ENCODE measurements around the gene CFAP77.

Gene CFAP77

GRCh38 chr9:132390966-132391365 lies 19.0 kb upstream of the CFAP77 start:
- Mint-ChIP-seq H3K27ac (no peak overlapping the region), H3K36me3 (ENCODE audit: low read depth) (peaks cover 94% of the 10 kb centered on the region), H3K4me3 (no peak overlapping the region), H3K9me3 (no peaks in the 10 kb centered on the region), H3K4me1 (ENCODE audit: low read depth) (no peaks in the 10 kb centered on the region), H3K27me3 (no peaks in the 10 kb centered on the region)
- no peak for DNase-seq

- Mint-ChIP-seq H3K27me3 (no peaks in the 10 kb centered on the region), H3K27ac (no peak overlapping the region), H3K36me3 (ENCODE audit: low read depth) (peaks cover 94% of the 10 kb centered on the region), H3K9me3 (no peaks in the 10 kb centered on the region), H3K4me1 (ENCODE audit: low read depth) (no peaks in the 10 kb centered on the region), H3K4me3 (no peak overlapping the region)
- no peak for DNase-seq
Measured at GRCh38 chr9:132391449-132391848, 18.6 kb upstream of the CFAP77 start.

- Mint-ChIP-seq H3K27me3 (no peaks in the 10 kb centered on the region), H3K36me3 (ENCODE audit: low read depth) (peaks cover 90% of the 10 kb centered on the region), H3K9me3 (no peaks in the 10 kb centered on the region), H3K27ac (no peak overlapping the region), H3K4me3 (no peak overlapping the region), H3K4me1 (ENCODE audit: low read depth) (peaks cover 1% of the 10 kb centered on the region)
- no peak for DNase-seq
Measured at GRCh38 chr9:132395560-132395959, 14.5 kb upstream of the CFAP77 start.

GRCh38 chr9:132401824-132402223 lies 8.2 kb upstream of the CFAP77 start:
- Mint-ChIP-seq H3K4me1 (ENCODE audit: low read depth) (peaks cover 46% of the 10 kb centered on the region), H3K9me3 (no peaks in the 10 kb centered on the region), H3K4me3 (no peak overlapping the region), H3K36me3 (ENCODE audit: low read depth) (peaks cover 85% of the 10 kb centered on the region), H3K27me3 (no peaks in the 10 kb centered on the region), H3K27ac (peak overlapping the region; percentile 38)
- no peak for DNase-seq

GRCh38 chr9:132404228-132404881 lies 5.7 kb upstream of the CFAP77 start:
- no peaks in the 10 kb centered on the region for H3K9me3 Mint-ChIP-seq
- H3K4me3 Mint-ChIP-seq: peak overlapping the region; percentile 97
- DNase-seq: no peak
- H3K27me3 Mint-ChIP-seq: peaks cover under 1% of the 10 kb centered on the region
- peak overlapping the region; percentile 96 for H3K27ac Mint-ChIP-seq
- peaks cover 53% of the 10 kb centered on the region for H3K4me1 Mint-ChIP-seq (ENCODE audit: low read depth)
- peaks cover 63% of the 10 kb centered on the region for H3K36me3 Mint-ChIP-seq (ENCODE audit: low read depth)

GRCh38 chr9:132406554-132407122 lies 3.4 kb upstream of the CFAP77 start, which contains the start of gene TTF1:
TSS of gene TTF1 (minus strand) at chr9:132406840. CDS start at chr9:132402821, 4,019 bp downstream.
- H3K4me1 Mint-ChIP-seq (ENCODE audit: low read depth): peaks cover 65% of the 10 kb centered on the region
- DNase-seq: peak; percentile 92

GRCh38 chr9:132407196-132407595 lies 2.8 kb upstream of the CFAP77 start:
- H3K36me3 Mint-ChIP-seq (ENCODE audit: low read depth): peaks cover 37% of the 10 kb centered on the region
- H3K9me3 Mint-ChIP-seq: no peaks in the 10 kb centered on the region
- DNase-seq: no peak
- H3K27me3 Mint-ChIP-seq: peaks cover 20% of the 10 kb centered on the region
- H3K4me1 Mint-ChIP-seq (ENCODE audit: low read depth): peaks cover 64% of the 10 kb centered on the region
- peak overlapping the region; percentile 96 for H3K27ac Mint-ChIP-seq
- peak overlapping the region; percentile 97 for H3K4me3 Mint-ChIP-seq

More at GRCh38 chr9:132406554-132407122, 3.4 kb upstream of the CFAP77 start, which contains the start of gene TTF1:
- Mint-ChIP-seq H3K27ac (peak within 1 kb of the TSS; percentile 96), H3K9me3 (no peaks in the 10 kb centered on the region), H3K4me3 (peak within 1 kb of the TSS; percentile 97), H3K36me3 (ENCODE audit: low read depth) (peaks cover 42% of the 10 kb centered on the region), H3K27me3 (peaks cover 15% of the 10 kb centered on the region)

- Mint-ChIP-seq H3K27ac (no peak overlapping the region), H3K36me3 (ENCODE audit: low read depth) (peaks cover 23% of the 10 kb centered on the region), H3K4me1 (ENCODE audit: low read depth) (peaks cover 58% of the 10 kb centered on the region), H3K9me3 (no peaks in the 10 kb centered on the region), H3K27me3 (peaks cover 29% of the 10 kb centered on the region), H3K4me3 (no peak overlapping the region)
- DNase-seq: no peak
Measured at GRCh38 chr9:132408521-132408920, 1.5 kb upstream of the CFAP77 start.

GRCh38 chr9:132410642-132411041 lies 631 bp downstream of the CFAP77 start:
- no peak for DNase-seq
- Mint-ChIP-seq H3K27me3 (peaks cover 50% of the 10 kb centered on the region), H3K27ac (peak overlapping the region; percentile 50), H3K4me1 (ENCODE audit: low read depth) (peaks cover 38% of the 10 kb centered on the region), H3K9me3 (no peaks in the 10 kb centered on the region), H3K36me3 (ENCODE audit: low read depth) (peaks cover 9% of the 10 kb centered on the region), H3K4me3 (peak overlapping the region; percentile 65)

- peaks cover 34% of the 10 kb centered on the region for H3K4me1 Mint-ChIP-seq (ENCODE audit: low read depth)
- no peaks in the 10 kb centered on the region for H3K9me3 Mint-ChIP-seq
- peak; percentile 81 for DNase-seq
- H3K27me3 Mint-ChIP-seq: peaks cover 54% of the 10 kb centered on the region
- peak overlapping the region; percentile 65 for H3K4me3 Mint-ChIP-seq
- peaks cover 5% of the 10 kb centered on the region for H3K36me3 Mint-ChIP-seq (ENCODE audit: low read depth)
- peak overlapping the region; percentile 50 for H3K27ac Mint-ChIP-seq
Measured at GRCh38 chr9:132411091-132411508, 1.1 kb downstream of the CFAP77 start.

GRCh38 chr9:132412089-132412488 lies 2.1 kb downstream of the CFAP77 start:
- H3K4me1 Mint-ChIP-seq (ENCODE audit: low read depth): peaks cover 29% of the 10 kb centered on the region
- no peaks in the 10 kb centered on the region for H3K36me3 Mint-ChIP-seq (ENCODE audit: low read depth)
- no peak overlapping the region for H3K27ac Mint-ChIP-seq
- DNase-seq: peak; percentile 46
- no peak overlapping the region for H3K4me3 Mint-ChIP-seq
- peaks cover 59% of the 10 kb centered on the region for H3K27me3 Mint-ChIP-seq
- no peaks in the 10 kb centered on the region for H3K9me3 Mint-ChIP-seq

- H3K27me3 Mint-ChIP-seq: peaks cover 77% of the 10 kb centered on the region
Measured at GRCh38 chr9:132413926-132414325, 3.9 kb downstream of the CFAP77 start.

GRCh38 chr9:132414731-132415130 lies 4.7 kb downstream of the CFAP77 start:
- DNase-seq: no peak
- H3K27ac Mint-ChIP-seq: no peak overlapping the region
- peaks cover 21% of the 10 kb centered on the region for H3K4me1 Mint-ChIP-seq (ENCODE audit: low read depth)
- H3K9me3 Mint-ChIP-seq: no peaks in the 10 kb centered on the region
- no peak overlapping the region for H3K4me3 Mint-ChIP-seq
- H3K27me3 Mint-ChIP-seq: peaks cover 81% of the 10 kb centered on the region
- H3K36me3 Mint-ChIP-seq (ENCODE audit: low read depth): no peaks in the 10 kb centered on the region

More at GRCh38 chr9:132413926-132414325, 3.9 kb downstream of the CFAP77 start:
- H3K36me3 Mint-ChIP-seq (ENCODE audit: low read depth): no peaks in the 10 kb centered on the region
- no peaks in the 10 kb centered on the region for H3K9me3 Mint-ChIP-seq
- peaks cover 25% of the 10 kb centered on the region for H3K4me1 Mint-ChIP-seq (ENCODE audit: low read depth)
- no peak overlapping the region for H3K27ac Mint-ChIP-seq
- DNase-seq: no peak
- H3K4me3 Mint-ChIP-seq: no peak overlapping the region

GRCh38 chr9:132415181-132415580 lies 5.2 kb downstream of the CFAP77 start:
- DNase-seq: no peak
- Mint-ChIP-seq H3K4me3 (no peak overlapping the region), H3K27ac (no peak overlapping the region), H3K27me3 (peaks cover 84% of the 10 kb centered on the region), H3K4me1 (ENCODE audit: low read depth) (peaks cover 20% of the 10 kb centered on the region), H3K36me3 (ENCODE audit: low read depth) (no peaks in the 10 kb centered on the region), H3K9me3 (no peaks in the 10 kb centered on the region)

- H3K4me1 Mint-ChIP-seq (ENCODE audit: low read depth): no peaks in the 10 kb centered on the region
- no peak overlapping the region for H3K4me3 Mint-ChIP-seq
- no peaks in the 10 kb centered on the region for H3K36me3 Mint-ChIP-seq (ENCODE audit: low read depth)
- H3K27me3 Mint-ChIP-seq: peaks cover 75% of the 10 kb centered on the region
- no peaks in the 10 kb centered on the region for H3K9me3 Mint-ChIP-seq
- no peak overlapping the region for H3K27ac Mint-ChIP-seq
- no peak for DNase-seq
Measured at GRCh38 chr9:132418726-132419363, 8.8 kb downstream of the CFAP77 start.
